ENCODE data around the gene HIGD1A.

The HIGD1A gene

GRCh38 chr3:42741796-42742195 is 62.5 kb downstream of the HIGD1A start:
- no peak for DNase-seq (ENCODE audit: extremely low read depth, low read depth)
- TF ChIP-seq CTCF (IDR thresholded peaks at IDR 0.05; ENCODE audit: low read depth, low read length): no peak

- no peak for DNase-seq (ENCODE audit: extremely low read depth, low read depth)
- TF ChIP-seq CTCF (IDR thresholded peaks at IDR 0.05; ENCODE audit: low read depth, low read length): no peak
Observed at GRCh38 chr3:42739401-42740158, 64.7 kb downstream of the HIGD1A start.

- DNase-seq (ENCODE audit: extremely low read depth, low read depth): no peak
- no peak for TF ChIP-seq CTCF (IDR thresholded peaks at IDR 0.05; ENCODE audit: low read depth, low read length)
Observed at GRCh38 chr3:42736531-42736930, 67.8 kb downstream of the HIGD1A start.

GRCh38 chr3:42736081-42736480 is 68.2 kb downstream of the HIGD1A start:
- DNase-seq (ENCODE audit: extremely low read depth, low read depth): no peak
- TF ChIP-seq CTCF (IDR thresholded peaks at IDR 0.05; ENCODE audit: low read depth, low read length): no peak

- DNase-seq (ENCODE audit: extremely low read depth, low read depth): no peak
- no peak for TF ChIP-seq CTCF (IDR thresholded peaks at IDR 0.05; ENCODE audit: low read depth, low read length)
Observed at GRCh38 chr3:42735615-42736014, 68.7 kb downstream of the HIGD1A start.

GRCh38 chr3:42735019-42735418 is 69.3 kb downstream of the HIGD1A start:
- TF ChIP-seq CTCF (IDR thresholded peaks at IDR 0.05; ENCODE audit: low read depth, low read length): no peak
- no peak for DNase-seq (ENCODE audit: extremely low read depth, low read depth)

- no peak for TF ChIP-seq CTCF (IDR thresholded peaks at IDR 0.05; ENCODE audit: low read depth, low read length)
- DNase-seq (ENCODE audit: extremely low read depth, low read depth): no peak
Observed at GRCh38 chr3:42734263-42734860, 69.9 kb downstream of the HIGD1A start.

Data from AG09319 (cell line).